ENCODE measurements around the gene F12.

F12 gene

DNA sequence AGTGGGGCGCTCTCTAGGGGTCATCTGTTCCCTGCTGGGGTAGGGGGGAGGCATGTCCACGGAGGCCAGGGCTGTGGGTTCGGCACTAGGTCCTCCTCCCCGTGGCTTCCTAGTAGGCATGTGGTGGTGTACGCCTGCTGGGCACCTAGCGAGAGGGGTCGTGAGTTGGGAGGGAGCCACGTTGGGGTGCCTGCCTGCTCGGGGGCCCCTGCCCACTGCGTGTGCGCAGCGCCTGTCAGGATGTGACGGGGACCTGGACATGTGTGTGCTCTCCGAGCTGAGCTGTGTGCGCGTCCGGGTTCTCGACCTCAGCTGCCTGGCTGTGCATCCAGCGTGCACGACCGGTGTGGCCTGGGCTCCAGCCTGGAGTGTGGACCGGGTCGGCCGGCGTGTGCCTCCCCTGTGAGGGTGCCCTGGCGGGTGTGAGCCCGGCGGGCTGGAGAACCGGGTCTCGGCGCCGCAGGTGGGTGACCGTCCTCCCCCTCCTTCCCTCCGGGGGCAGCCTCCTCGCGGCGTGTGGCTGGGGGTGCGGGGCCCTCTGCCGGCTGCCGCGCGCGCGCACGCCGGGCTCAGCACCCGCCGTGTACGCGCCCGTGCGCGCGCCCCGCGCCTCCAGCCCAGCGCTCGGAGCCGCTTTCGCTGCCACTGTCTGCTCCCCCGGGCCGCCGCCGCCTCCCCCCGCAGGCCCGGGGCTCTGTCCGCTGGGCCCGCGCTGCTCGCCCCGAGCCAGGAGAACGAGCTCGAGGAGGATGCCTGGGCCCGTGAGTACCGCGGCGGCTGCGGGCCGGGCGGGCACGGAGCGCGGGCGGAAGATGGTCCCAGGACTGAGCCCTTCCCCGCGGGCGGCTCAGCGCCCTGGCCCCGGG is 37.1 kb upstream of the F12 start, which contains the start of gene PRR7:
Gene PRR7 (plus strand): TSS at position 615 of the 866 bp plus-strand sequence. CDS start 8,254 bp downstream, outside the sequence.
- DNase-seq: peak; percentile 44 to 92 (median 66)

DNA sequence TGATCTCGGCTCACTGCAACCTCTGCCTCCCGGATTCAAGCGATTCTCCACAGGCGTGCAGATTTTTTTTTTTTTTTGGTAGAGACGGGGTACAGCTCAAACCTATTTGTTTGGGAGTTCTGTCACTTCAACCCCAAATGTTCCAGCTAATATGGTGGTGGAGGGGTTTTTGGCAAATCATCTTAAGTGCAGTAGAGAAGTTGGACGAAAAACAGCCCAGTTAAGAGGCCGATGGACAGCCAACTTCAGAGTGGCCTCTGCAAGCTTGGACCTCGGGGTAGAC is 36.5 kb upstream of the F12 start:
- DNase-seq: peak in 1 of 5 experiments; percentile 40

DNA sequence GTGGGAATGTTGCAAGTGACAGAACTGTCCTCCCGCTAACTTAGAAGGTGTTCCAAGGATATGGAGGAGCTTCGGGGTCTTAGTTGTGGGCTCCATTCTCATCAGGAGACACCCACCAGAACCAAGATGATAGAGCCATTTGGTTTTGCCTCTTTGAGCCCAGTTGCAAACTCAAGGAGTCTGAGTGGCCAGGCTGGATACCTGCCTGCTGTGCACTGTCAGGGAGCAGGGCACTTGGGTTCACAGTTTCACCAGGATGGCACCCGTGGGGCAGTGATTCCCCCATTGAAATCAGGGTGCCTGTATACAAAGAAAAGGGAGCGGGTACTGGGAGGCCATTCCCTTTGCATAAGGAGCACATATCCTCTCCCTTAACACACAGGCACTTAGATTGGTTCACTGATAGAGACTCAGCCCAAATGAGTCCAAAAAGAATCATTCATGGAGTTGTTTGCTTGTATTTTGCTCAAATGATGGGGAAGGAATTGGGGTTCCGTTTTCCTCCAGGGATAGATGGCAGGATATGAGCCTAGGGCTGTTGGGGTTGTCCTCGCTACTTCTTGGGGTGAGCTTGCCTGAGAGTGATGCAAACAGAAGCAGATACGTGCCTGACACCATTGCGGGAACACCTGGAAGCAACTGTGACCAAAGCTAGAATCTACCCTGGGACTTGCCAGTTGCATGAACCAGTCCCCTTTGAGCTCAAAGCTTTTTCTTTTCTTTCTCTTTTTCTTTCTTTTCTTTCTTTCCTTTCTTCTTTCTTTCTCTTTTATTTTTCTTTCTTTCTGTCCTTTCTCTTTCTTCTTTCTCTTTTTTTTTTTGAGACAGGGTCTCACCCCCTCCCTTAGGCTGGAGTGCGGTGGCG is 35.9 kb upstream of the F12 start:
- DNase-seq: peak in 3 of 5 experiments; percentile 35 to 63 (median 60)

DNA sequence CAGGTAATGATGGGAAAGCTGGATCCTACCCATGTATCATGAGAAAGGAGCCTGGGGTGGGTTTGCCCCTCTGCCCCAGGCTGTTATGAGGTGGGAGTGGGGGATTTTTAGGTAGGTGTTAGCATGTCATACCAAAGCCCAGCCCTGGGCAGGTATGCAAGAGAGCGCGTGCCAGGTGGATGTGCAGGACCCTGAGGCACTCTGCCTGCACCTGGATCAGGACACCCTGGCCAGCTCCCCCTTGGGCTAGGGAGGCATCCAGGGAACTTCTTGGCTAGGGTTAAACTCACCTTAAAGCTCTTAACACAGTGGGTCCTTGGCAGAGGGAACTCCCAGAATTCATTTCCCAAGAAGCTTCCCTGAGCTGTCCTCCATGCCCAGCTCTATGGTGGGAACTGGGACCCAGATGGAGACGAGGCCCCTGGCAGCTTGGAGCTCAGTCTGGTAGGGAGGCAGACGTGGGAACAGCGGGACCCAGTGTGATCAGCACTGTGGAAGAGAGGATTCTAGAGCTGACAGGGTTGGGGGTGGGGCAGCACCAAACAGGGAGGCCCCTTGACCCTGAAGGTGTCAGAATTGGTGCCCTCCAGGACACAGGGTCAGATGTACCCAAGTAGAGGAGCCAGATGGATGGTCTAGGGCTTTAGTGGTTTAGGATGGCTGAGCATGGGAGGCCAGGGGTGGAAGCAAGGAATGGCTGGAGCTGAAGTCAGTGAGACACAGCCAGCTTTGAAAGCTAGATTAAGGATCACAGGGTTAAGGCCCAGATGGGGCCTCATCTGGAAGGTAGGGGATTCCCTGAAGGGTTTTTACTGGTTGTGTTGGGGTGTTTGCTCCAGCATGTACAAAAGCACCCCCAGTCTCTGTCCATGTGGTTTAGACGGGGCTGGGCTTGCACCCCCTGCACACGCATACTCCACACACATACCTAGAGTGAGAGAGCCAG is 35.0 kb upstream of the F12 start:
- peak in 2 of 5 experiments; percentile 36 to 56 for DNase-seq

DNA sequence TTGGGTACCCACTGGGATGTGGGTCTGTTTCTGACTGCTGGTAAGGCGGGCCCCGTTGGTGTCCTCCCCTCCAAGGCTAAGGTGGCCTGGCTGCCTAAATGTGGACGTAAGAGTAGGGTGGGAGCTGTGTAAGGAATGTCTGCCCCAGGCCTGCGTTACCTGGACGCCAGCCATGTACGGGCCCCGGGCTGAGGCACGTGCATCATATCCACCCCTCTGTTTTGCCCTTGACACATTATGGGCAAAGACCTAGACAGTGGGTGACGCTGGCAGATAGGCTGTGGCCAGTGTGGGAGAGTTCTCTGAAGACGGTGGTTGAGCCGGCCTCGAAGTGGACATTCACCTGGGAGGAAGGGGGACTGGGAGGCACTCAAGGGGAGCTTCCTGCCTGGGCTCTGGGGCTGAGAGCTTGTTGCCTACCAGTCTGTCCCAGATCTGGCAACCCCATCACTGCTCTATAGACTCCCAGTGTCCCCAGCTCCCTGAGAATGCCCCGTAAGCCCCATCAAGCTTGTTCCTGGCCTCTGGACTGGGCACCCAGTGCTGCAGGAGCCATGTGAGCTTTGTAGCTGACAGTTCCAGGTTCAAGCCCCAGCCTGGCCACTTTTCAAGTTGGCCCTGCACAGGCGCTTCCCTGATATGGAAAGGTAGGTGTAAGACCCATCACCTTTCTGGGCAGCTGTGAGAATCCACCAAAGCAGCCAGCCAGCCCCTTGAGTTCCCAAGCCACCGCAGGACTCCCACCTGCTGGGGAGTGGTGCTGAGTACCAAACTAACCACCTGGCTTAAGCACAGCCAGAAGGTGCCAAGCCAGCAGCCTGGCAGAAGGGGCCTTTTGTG is 34.0 kb upstream of the F12 start:
- no peak for DNase-seq

GRCh38 chr5:177442066-177442826 is 32.9 kb upstream of the F12 start:
- DNase-seq: no peak

GRCh38 chr5:177440990-177441780 is 31.8 kb upstream of the F12 start:
- DNase-seq: no peak

GRCh38 chr5:177440211-177440989 is 31.0 kb upstream of the F12 start:
- DNase-seq: peak in 4 of 5 experiments; percentile 51 to 73 (median 60)

DNA sequence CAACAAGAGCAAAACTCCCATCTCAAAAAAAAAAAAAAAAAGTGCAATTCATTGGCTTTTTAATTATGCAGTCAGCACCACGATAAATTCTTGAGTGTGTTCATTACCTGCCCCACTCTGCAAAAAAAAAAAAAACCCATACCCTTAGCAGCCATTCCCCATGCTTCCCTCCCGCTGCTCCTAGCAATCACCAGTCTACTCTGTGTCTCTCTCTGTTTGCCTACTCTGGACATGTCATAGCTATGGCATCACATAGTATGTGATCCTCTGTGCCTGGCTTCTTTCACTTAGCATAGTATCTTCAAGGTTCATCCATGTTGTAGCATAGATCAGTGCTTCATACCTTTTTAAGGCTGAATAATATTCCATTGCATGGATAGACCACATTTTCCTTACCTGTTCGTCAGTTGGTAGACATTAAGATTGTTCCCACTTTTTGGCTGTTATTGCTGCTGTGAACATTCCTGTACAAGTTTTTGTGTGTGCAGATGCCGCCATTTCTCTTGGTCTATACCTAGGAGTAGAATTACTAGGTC is 30.2 kb upstream of the F12 start:
- no peak for DNase-seq

- DNase-seq: no peak
These were observed 29.1 kb upstream of the F12 start for GRCh38 chr5:177438468-177438867.

DNA sequence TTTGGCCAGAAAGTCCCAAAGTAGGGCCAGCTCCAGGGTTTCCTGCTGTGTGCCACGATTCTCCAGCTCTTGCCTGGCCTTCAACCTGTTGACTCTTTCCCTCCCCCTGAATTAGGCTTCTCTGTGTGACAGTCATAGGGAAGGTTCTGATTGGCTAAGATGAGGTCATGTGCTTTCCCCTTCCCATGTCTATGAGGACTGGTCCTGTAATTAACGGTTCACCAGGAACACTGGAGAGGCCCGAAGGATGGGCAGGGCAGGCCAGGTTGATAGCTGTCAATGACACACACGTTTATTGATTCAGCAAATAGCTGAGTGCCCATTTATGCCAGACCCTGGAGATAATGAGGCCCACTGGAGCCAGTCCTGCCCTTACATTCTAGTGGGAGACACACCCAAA is 28.3 kb upstream of the F12 start:
- no peak for DNase-seq

DNA sequence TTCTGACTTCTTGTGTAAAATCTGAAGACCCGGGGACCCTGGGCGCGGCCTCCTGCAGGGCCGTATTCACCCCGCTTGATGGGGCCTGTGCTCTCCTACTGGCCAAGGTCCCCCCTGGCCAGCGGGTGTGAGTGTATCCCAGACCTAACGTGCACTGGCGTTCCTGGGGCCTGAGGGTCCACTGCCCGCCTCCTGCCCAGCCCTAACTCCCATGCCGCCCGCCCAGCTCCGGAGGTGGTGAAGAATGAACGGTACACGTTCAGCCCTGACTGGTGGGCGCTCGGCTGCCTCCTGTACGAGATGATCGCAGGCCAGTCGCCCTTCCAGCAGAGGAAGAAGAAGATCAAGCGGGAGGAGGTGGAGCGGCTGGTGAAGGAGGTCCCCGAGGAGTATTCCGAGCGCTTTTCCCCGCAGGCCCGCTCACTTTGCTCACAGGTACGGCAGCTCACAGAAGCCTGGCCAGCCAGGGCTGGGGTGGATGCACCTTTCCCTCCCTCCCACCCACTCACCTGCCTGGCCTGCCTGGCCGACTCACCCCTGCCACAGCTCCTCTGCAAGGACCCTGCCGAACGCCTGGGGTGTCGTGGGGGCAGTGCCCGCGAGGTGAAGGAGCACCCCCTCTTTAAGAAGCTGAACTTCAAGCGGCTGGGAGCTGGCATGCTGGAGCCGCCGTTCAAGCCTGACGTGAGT is 26.6 kb upstream of the F12 start:
- DNase-seq: no peak

GRCh38 chr5:177434942-177435738 is 25.8 kb upstream of the F12 start:
- no peak for DNase-seq

DNA sequence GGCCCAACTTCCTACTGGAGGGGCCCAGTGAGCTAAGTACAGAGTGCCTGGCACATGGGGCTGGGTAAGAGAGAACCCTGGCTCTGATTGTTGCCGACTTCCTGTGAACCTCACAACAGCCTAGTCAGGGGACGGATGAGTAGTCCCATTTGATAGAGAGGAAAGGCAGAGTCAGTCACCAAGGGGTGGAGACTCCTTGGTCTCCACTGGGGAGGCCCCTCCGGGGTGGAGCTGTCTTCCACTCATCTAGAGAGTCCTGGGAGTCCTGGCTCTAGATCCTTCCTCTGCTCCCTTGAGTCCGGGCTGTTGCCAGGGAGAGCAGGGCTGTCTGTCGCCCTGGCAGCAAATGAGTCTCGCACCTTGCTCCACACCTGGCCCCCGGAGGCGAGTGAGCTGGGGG is 25.1 kb upstream of the F12 start:
- DNase-seq: peak in 4 of 5 experiments; percentile 29 to 89 (median 45)

GRCh38 chr5:177433658-177434217 is 24.4 kb upstream of the F12 start:
- DNase-seq: no peak

DNA sequence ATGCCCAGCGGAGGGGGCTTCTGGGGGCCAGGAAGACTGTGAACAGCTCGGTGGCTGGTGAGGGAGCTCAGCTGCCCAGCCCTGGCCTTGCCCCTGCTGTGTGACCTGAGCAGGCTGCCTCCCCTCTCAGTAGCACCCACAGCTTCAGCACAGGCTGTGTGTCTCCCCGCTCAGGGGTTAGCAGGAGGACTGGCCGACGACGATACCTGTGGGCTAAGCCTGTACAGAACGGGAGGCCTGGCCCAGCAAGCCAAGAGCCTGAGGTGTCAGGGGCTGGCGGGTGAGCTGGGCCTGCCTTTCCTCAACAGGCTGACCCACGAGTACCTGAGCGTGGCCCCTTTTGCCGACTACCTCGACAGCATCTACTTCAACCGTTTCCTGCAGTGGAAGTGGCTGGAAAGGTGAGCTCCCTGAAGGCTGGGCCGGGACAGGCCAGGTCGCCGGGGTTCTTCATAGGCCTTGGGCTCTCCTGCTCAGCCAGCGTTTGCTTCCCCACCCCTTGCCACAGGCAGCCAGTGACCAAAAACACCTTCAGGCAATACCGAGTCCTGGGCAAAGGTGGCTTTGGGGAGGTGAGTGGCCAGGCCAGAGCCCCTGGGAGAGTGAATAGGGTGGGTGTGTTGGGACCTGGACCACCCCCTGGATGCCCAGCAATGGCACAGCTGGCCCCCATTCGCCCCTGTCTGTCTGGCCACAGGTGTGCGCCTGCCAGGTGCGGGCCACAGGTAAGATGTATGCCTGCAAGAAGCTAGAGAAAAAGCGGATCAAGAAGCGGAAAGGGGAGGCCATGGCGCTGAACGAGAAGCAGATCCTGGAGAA is 23.7 kb upstream of the F12 start:
- no peak for DNase-seq

Data from T-helper 2 cell (primary cell).